Occipital lobe (tissue), 2 donors: ENCODE measurements around the gene SERPINF2. TPM values are rescaled to one million over a fixed set of nuclear protein-coding genes. Genes with fewer than 3 reads are reported as not detected.
"Not testable (repeated sequence)": the region's sequence is repeated elsewhere in the genome, so short reads cannot be mapped to it uniquely, and the experiment has no call there.

Experiments used
- DNase-seq: peaks from one replicate; lab custom pipeline; 2025; lab: John Stamatoyannopoulos, UW
- total RNA-seq: library from RNA; depleted of rRNA; stranded (reverse); fragments of >200 nt; gene quantifications from one replicate; pipeline ENCODE4 v1.2.3, GENCODE V29; 2014

The SERPINF2 gene
- total RNA-seq, 1 donor from 2014 or later: 0.16 TPM

DNA sequence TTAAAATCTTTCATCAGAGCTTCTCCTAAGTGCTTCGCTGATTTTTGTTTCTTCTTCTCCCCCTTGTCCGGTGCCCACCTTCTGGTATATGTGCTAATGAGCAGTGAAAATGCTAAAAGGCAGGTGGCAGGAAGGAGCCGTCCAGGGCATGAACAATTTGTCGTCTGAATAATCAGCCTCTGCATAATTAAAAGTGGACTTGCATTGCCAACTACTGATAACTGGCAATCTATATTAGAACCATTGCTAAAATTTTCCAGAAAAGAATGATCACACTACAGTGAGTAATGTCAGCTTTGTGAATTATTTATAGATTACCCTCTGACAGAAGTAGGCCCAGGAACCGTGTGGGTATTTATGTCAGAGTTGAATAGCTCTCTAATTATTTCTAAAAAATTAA, 47.3 kb downstream of the SERPINF2 start:
- DNase-seq: no peak

DNA sequence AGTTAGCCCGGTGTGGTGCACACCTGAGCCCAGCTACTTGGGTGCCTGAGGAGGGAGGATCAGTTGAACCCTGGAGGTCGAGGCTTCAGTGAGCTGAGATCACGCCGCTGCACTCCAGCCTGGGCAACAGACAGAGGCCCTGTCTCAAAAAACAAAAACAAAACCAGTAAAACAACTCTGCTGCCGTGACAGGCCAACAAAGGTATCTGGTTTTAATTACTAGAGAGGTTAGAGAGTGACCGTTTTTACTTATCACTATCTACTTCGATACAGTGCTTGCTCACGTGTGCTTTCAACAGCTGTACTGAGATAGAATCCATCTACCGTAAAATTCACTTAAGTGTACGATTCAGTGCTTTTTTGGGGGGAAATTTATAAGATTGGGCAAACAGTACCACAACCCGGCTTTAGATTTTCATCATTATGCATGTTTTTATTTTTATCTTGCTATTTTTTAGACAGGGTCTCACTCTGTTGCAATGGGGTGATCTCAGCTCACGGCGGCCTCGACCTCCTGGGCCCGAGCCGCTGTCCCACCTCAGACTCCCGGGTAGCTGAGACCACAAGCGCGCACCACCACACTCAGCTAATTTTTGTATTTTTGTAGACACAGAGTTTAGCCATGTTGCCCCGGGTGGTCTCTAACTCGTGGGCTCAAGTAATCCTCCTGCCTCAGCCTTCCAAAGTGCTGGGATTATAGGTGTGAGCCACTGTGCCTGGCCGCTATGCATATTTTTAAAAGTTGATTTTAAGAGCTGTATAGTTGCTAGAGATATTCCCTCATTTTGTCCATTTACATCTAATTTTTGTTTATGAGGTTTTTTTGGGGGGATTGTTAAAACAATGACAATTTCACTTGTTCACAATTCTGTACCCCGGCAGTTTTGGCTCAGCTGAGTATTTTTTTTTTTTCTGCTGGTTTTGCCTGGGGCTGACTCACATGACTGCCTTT, 50.1 kb downstream of the SERPINF2 start:
- no peak for DNase-seq

DNA sequence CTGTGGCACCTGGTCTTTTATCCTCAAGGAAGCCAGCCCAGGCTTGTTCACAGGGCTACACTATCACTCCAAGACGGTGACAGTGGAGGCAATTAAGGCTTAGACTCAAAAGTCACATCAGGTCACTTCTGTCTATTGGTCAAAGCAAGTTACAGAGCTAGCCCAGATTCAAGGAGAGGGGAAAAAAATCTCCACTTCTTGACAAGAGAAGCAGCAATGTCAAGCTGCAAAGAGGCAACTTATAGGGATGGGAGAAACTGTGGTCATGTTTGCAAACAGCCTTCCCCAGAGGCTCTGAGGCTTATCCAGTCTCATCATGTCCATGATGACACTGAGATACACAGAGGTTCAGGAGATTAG, 50.8 kb downstream of the SERPINF2 start:
- DNase-seq: no peak

DNA sequence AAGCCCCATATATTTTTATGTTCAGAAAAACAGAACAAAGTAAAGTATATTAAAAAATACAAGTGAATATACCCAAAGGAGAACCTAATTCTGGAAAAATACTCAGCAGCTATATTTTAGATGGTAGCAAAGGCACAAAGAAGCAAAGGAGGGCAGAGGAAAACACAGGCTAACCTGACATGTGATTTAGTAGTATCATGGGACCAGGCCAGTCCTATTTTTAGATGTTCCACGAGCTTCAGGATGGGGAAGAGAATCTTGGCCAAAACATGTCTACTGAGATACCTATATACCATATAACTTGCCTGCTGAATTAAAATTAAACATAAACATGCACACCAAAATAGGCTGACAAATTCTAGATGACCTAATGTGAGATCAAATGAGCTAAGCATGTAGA, 54.1 kb downstream of the SERPINF2 start:
- no peak for DNase-seq

DNA sequence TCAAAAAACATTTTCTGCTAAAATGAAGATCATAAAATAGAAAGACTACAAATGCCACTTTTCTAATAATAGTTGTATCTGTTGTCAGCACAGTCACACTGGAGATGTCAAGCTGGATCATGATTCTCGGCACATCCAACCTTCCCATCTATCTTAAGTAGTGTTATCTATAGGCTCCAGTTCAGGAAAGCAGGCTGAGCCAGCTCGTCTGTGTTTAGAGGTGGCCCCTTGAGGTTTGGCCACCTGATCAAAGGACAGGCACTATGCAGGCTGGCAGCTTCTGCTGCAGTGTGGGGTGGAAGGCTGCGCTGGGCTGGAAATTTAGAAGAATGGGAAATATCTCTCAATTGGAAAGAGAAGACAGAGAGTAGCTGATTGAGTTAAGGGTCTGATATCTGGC, 54.7 kb downstream of the SERPINF2 start:
- no peak for DNase-seq

DNA sequence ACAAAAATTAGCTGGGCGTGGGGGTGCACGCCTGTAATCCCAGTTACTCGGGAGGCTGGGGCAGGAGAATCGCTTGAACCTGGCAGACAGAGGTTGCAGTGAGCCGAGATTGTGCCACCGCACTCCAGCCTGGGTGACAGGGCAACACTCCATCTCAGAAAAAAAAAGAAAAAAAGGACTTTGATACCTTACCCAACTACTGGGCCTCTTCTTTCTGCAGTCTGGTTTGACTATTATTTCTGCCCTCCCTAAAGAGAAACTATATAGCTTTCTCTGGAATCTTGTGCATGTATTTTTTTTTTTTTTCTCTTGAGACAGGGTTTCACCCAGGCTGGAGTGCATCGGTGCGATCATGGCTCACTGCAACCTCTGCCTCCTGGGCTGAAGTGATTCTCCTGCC, 55.2 kb downstream of the SERPINF2 start:
- DNase-seq: not testable (repeated sequence)

DNA sequence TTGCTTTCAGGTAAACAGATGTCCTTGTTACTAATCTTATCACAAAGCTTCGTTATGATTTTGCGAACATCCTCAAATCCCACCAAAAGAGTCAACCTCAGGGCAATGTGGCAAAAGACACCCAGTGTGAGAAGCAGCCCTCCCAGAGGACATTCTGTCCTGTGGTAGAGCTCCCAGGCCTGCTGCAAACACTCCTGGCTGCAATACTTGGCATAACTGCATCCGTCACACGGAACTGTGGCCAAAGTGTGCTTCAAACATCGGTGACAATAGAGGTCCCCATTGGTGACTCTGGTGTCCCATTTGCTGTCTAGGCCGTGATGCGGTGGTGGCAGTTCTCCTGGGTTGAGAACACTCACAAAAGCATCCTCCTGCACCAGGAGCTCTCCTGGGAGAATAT, 57.6 kb downstream of the SERPINF2 start:
- DNase-seq: no peak

DNA sequence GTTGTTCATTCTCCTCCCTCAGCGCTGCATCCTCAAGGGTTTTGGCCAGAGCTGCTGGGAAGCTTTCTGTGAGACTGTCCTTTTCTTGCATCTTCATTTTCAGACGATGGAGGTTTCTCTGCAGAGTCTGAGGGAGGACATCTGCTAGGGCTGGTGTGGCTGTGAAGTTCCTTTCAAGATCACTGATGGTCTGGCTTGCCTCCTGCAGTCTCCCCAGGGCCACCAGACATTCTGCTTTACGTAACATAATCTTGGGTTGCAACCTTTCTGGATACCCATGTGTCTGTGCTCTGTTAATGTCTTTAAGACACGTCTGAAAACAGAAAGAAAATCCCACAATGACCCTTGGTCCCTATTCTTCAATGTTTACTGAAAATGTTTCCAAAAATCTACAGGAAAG, 58.0 kb downstream of the SERPINF2 start:
- no peak for DNase-seq

DNA sequence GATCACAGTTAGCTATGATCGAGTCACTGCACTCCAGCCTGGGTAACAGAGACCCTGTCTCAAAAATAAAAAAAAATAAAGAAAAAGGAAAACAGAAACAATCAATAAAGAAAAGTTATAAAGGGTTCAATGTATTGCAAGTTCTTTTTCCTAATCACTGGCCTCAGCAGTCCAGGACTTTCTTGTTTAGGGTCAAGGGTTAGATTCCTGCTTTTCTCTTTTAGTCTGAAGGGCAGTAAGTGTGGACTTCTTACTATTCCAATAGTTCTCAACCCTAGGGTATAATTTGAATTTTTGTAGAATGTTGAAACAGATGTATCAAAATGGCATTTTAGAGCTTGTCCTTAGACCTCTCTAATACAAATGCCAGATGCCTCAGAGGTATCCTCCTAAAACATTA, 59.8 kb downstream of the SERPINF2 start:
- no peak for DNase-seq

DNA sequence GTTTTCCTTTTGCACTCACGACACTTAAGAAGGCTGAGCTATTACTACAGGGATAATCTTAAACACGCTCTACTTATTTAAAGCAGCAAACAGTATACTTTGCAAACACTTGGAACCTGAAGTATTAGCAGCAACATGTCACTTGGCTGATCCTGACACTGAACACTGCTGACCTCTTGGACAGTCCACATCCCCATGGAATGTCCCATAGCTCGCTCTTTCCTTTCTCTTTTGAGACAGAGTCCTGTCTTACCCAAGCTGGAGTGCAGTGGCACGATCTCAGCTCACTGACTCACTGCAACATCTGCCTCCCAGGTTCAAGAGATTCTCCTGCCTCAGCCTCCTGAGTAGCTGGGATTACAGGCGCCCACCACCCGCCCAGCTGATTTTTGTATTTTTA, 60.6 kb downstream of the SERPINF2 start:
- DNase-seq: no peak

Other genes starting within 250 kb of the SERPINF2 start
- gene INPP5K, start 226.3 kb upstream of the SERPINF2 start, total RNA-seq: 43.2 TPM
- 15.1 TPM for gene PITPNA, start 180.1 kb upstream of the SERPINF2 start, total RNA-seq
- 15.1 TPM for gene SLC43A2, start 114.0 kb upstream of the SERPINF2 start, total RNA-seq
- gene SCARF1, start 97.1 kb upstream of the SERPINF2 start, total RNA-seq: 3.9 TPM
- 1.4 TPM for gene RILP, start 93.0 kb upstream of the SERPINF2 start, total RNA-seq
- gene PRPF8, start 58.0 kb upstream of the SERPINF2 start, total RNA-seq: 71.1 TPM
- gene TLCD2, start 32.5 kb upstream of the SERPINF2 start, total RNA-seq: 0.47 TPM
- gene WDR81, start 18.2 kb upstream of the SERPINF2 start, total RNA-seq: 10.8 TPM
- gene SERPINF1, start 19.2 kb downstream of the SERPINF2 start, total RNA-seq: 5.8 TPM
- 9.8 TPM for gene SMYD4, start 87.0 kb downstream of the SERPINF2 start, total RNA-seq
- 16.4 TPM for gene RPA1, start 87.1 kb downstream of the SERPINF2 start, total RNA-seq